Activated T-cell treated with anti-CD3 and anti-CD28 coated beads for 4 hours (primary cell): Measurements from ENCODE around the gene GIMD1.
"Not testable (repeated sequence)": the region's sequence is repeated elsewhere in the genome, so short reads cannot be mapped to it uniquely, and the experiment has no call there.

Experiments
- DNase-seq: peaks from one replicate; pipeline ENCODE4 v3.0.0-alpha.2; 2020

Gene GIMD1

GRCh38 chr4:106368678-106369077 is at the start of gene GIMD1:
Gene GIMD1 (minus strand): TSS chr4:106368778. CDS start chr4:106367435, 1,343 bp downstream.
- no peak for DNase-seq

GRCh38 chr4:106414366-106414765 is 45.8 kb upstream of the GIMD1 start:
- no peak for DNase-seq

- no peak for DNase-seq
Measured at GRCh38 chr4:106409901-106410889, 41.6 kb upstream of the GIMD1 start.

- not testable (repeated sequence) for DNase-seq
Measured at GRCh38 chr4:106408004-106408403, 39.4 kb upstream of the GIMD1 start.

- no peak for DNase-seq
Measured at GRCh38 chr4:106401157-106401556, 32.6 kb upstream of the GIMD1 start.

GRCh38 chr4:106398898-106399297 is 30.3 kb upstream of the GIMD1 start:
- not testable (repeated sequence) for DNase-seq

GRCh38 chr4:106395582-106395981 is 27.0 kb upstream of the GIMD1 start:
- DNase-seq = no peak

- no peak for DNase-seq
Measured at GRCh38 chr4:106385853-106386393, 17.3 kb upstream of the GIMD1 start.

GRCh38 chr4:106384878-106385277 is 16.3 kb upstream of the GIMD1 start:
- DNase-seq = no peak

- no peak for DNase-seq
Measured at GRCh38 chr4:106380179-106380578, 11.6 kb upstream of the GIMD1 start.

GRCh38 chr4:106373026-106373425 is 4.4 kb upstream of the GIMD1 start:
- no peak for DNase-seq

- DNase-seq = no peak
Measured at GRCh38 chr4:106371161-106371560, 2.6 kb upstream of the GIMD1 start.

- no peak for DNase-seq
Measured at GRCh38 chr4:106370214-106370613, 1.6 kb upstream of the GIMD1 start.

- no peak for DNase-seq
Measured at GRCh38 chr4:106369456-106370060, 980 bp upstream of the GIMD1 start.

GRCh38 chr4:106367072-106367471 is 1.5 kb downstream of the GIMD1 start:
- DNase-seq = no peak

- DNase-seq = no peak
Measured at GRCh38 chr4:106366026-106366425, 2.6 kb downstream of the GIMD1 start.

- no peak for DNase-seq
Measured at GRCh38 chr4:106365613-106366012, 3.0 kb downstream of the GIMD1 start.

GRCh38 chr4:106364282-106364681 is 4.3 kb downstream of the GIMD1 start:
- no peak for DNase-seq

GRCh38 chr4:106362086-106362825 is 6.3 kb downstream of the GIMD1 start:
- DNase-seq = no peak

GRCh38 chr4:106358899-106359298 is 9.7 kb downstream of the GIMD1 start:
- no peak for DNase-seq

- no peak for DNase-seq
Measured at GRCh38 chr4:106355193-106355592, 13.4 kb downstream of the GIMD1 start.

GRCh38 chr4:106353786-106354185 is 14.8 kb downstream of the GIMD1 start:
- no peak for DNase-seq

GRCh38 chr4:106351016-106351415 is 17.6 kb downstream of the GIMD1 start:
- no peak for DNase-seq
